Stomach (tissue), 4 donors: ENCODE data around the gene SALL2.

Source experiments
- CTCF ChIP-seq, 7 experiments: fragments of 450-650 bp in 4 of 7; fragments of 200-600 bp in 3 of 7; sonication (generic) in 3 of 7; IDR thresholded peaks; one replicate each; pipeline ENCODE4 v1.5.1; 2016 to 2019; ENCODE audit warnings: antibody characterized with exemption in 7 of 7, control low read depth in 2 of 7, mild to moderate bottlenecking in 1 of 7
- EP300 ChIP-seq: sonication (generic); formaldehyde crosslinking; IDR thresholded peaks from one replicate; pipeline ENCODE4 v1.6.1; 2017; ENCODE audit warnings: antibody characterized with exemption
- POLR2A ChIP-seq, 4 donors: fragments of 450-650 bp; IDR thresholded peaks; one replicate each; pipeline ENCODE4 v1.6.1; 2016; ENCODE audit warnings: antibody characterized with exemption in 4 of 4, control low read depth in 2 of 4, mild to moderate bottlenecking in 1 of 4, moderate library complexity in 1 of 4

GRCh38 chr14:21510735-21511657 is 15.2 kb downstream of the SALL2 start, which contains the start of gene METTL3:
- TF ChIP-seq CTCF (IDR thresholded peaks at IDR 0.05) (no peak), POLR2A (IDR thresholded peaks at IDR 0.05) (no peak), EP300 (no peak)
